H1 (cell line): ENCODE measurements around the gene ZFTA. TPM values are rescaled to one million over a fixed set of nuclear protein-coding genes. Genes with fewer than 3 reads are reported as not detected.

Experiments used
- CBX5 ChIP-seq: fragments of 300-800, 300-1000 bp; sonication (generic); IDR thresholded peaks from 2 replicates; pipeline ENCODE4 v1.7.1; 2016; ENCODE audit warnings: antibody characterized with exemption, low read length, low read depth
- CHD7 ChIP-seq: fragments of 300-600 bp; sonication (generic); IDR thresholded peaks from 2 replicates; pipeline ENCODE4 v1.7.1; 2012; ENCODE audit warnings: low read length, moderate library complexity, mild to moderate bottlenecking, inconsistent platforms; ENCODE audit not compliant: insufficient replicate concordance
- CREB1 ChIP-seq: IDR thresholded peaks from 2 replicates; pipeline ENCODE4 v1.6.1; 2012; ENCODE audit warnings: inconsistent platforms
- CTBP2 ChIP-seq: IDR thresholded peaks from 2 replicates; pipeline ENCODE4 v1.7.0; 2011; ENCODE audit warnings: borderline replicate concordance, mild to moderate bottlenecking, moderate library complexity, mixed read lengths, low read length; ENCODE audit not compliant: insufficient read depth, insufficient read length
- HDAC6 ChIP-seq: IDR thresholded peaks from one replicate; pipeline ENCODE4 v1.7.1; 2012; ENCODE audit warnings: low read depth, mild to moderate bottlenecking, inconsistent platforms, low read length, moderate library complexity
- JUN ChIP-seq: IDR thresholded peaks from 2 replicates; pipeline ENCODE4 v1.6.1; 2011; ENCODE audit warnings: low read depth, mild to moderate bottlenecking, improper control_type of control experiment, low read length
- KDM1A ChIP-seq: fragments of 200-600, 300-600 bp; sonication (generic); IDR thresholded peaks from 2 replicates; pipeline ENCODE4 v1.7.1; 2016; ENCODE audit warnings: mild to moderate bottlenecking, low read length, borderline replicate concordance
- MAX ChIP-seq: IDR thresholded peaks from 2 replicates; pipeline ENCODE4 v1.6.1; 2012; ENCODE audit warnings: inconsistent platforms
- RAD21 ChIP-seq, 2 experiments: IDR thresholded peaks in 1 of 2; conservative IDR thresholded peaks in 1 of 2; 2 replicates each; pipeline ENCODE4 v1.6.1; 2011; ENCODE audit warnings: low read depth in 2 of 2, low read length in 2 of 2, improper control_type of control experiment in 1 of 2, inconsistent platforms in 1 of 2, mild to moderate bottlenecking in 1 of 2, moderate library complexity in 1 of 2
- SIN3A ChIP-seq, 2 experiments: IDR thresholded peaks in 1 of 2; conservative IDR thresholded peaks in 1 of 2; 2 replicates each; pipeline ENCODE4 v1.6.1; 2011 to 2012; ENCODE audit warnings: low read length in 2 of 2, improper control_type of control experiment in 1 of 2, low read depth in 1 of 2, mild to moderate bottlenecking in 1 of 2
- TAF1 ChIP-seq: IDR thresholded peaks from 2 replicates; pipeline ENCODE4 v1.6.1; 2011; ENCODE audit warnings: mild to moderate bottlenecking, low read depth, low read length
- polyA plus RNA-seq, 7 experiments: library from polyadenylated mRNA; depleted of rRNA in 3 of 7; stranded (reverse) in 5 of 7; unstranded in 2 of 7; fragments of >200 nt in 5 of 7; fragments of 200-250 nt in 2 of 7; gene quantifications; 1 replicate in 5 of 7; 2 replicates in 1 of 7; 4 replicates in 1 of 7; pipeline versions ENCODE4 v1.2.1 to v1.2.3, GENCODE V29; 2011 to 2013; ENCODE audit warnings: missing spikeins in 2 of 7, mixed read lengths in 2 of 7
- total RNA-seq: library from RNA; stranded (reverse); fragmentation: NEBNext Ultra II Directional; extraction: Animal tissue kit (Norgen Biotek cat#: 25700); gene quantifications from 2 replicates; pipeline ENCODE4 v1.2.1, GENCODE V29; 2021

The ZFTA gene
- total and polyA plus RNA-seq, 2 of the 8 experiments (the other 6 are each of a cell fraction or from before 2014, with no cell fraction given) = 9.5 to 34.0 TPM

- no peak for TF ChIP-seq CHD7
- no peak for TF ChIP-seq RAD21 (IDR thresholded peaks at IDR 0.05 in 1 of 2, conservative IDR thresholded peaks at IDR 0.05 in 1 of 2; ENCODE audit: low read depth in 2 of 2, low read length in 2 of 2)
- TF ChIP-seq HDAC6 = no peak
- TF ChIP-seq MAX = no peak
- no peak for TF ChIP-seq SIN3A (conservative IDR thresholded peaks at IDR 0.05 in 1 of 2, IDR thresholded peaks at IDR 0.05 in 1 of 2; ENCODE audit: low read depth in 1 of 2, low read length in 2 of 2)
- TF ChIP-seq TAF1 = no peak
- TF ChIP-seq KDM1A = no peak
- TF ChIP-seq JUN = no peak
- TF ChIP-seq CBX5 = no peak
- TF ChIP-seq CTBP2 = no peak
- TF ChIP-seq CREB1 = no peak
Observed at GRCh38 chr11:63770763-63771162, 2.2 kb upstream of the ZFTA start (continued).
